Astrocyte (in vitro differentiated cells and primary cell): Measurements from ENCODE around the gene UBL7. TPM values are rescaled to one million over a fixed set of nuclear protein-coding genes. Genes with fewer than 3 reads are reported as not detected.

ENCODE experiments used
- DNase-seq: peaks from one replicate; pipeline ENCODE4 v3.0.0-alpha.2; 2010; ENCODE audit warnings: low read depth
- FAIRE-seq: peaks from 2 replicates; lab custom pipeline; 2011; peaks lifted over from hg19 to GRCh38; lab: Jason Lieb, UNC
- H2AFZ ChIP-seq: 2 replicates; pipeline ENCODE4 v1.6.0; 2012; ENCODE audit warnings: low read depth, low read length, inconsistent platforms
- H3K27ac ChIP-seq: 2 replicates; pipeline ENCODE4 v1.5.1; 2011; ENCODE audit warnings: low read depth, low read length, inconsistent platforms
- H3K27me3 ChIP-seq: 2 replicates; pipeline ENCODE4 v1.6.0; 2011; ENCODE audit warnings: low read length, inconsistent platforms; ENCODE audit not compliant: insufficient read depth
- H3K36me3 ChIP-seq: 2 replicates; pipeline ENCODE4 v1.5.1; 2011; ENCODE audit warnings: low read length, inconsistent platforms; ENCODE audit not compliant: insufficient read depth
- H3K4me1 ChIP-seq: 2 replicates; pipeline ENCODE4 v1.5.1; 2011; ENCODE audit warnings: low read length, inconsistent platforms; ENCODE audit not compliant: insufficient read depth
- H3K4me2 ChIP-seq: 2 replicates; pipeline ENCODE4 v1.6.0; 2012; ENCODE audit warnings: low read length, inconsistent platforms
- H3K4me3 ChIP-seq: 2 replicates; pipeline ENCODE4 v1.5.1; 2011; ENCODE audit warnings: low read depth, mild to moderate bottlenecking, low read length, inconsistent platforms; ENCODE audit not compliant: insufficient read depth
- H3K79me2 ChIP-seq: 2 replicates; pipeline ENCODE4 v1.6.0; 2012; ENCODE audit warnings: mild to moderate bottlenecking, low read length, inconsistent platforms; ENCODE audit not compliant: insufficient read depth
- H3K9ac ChIP-seq: 2 replicates; pipeline ENCODE4 v1.6.0; 2012; ENCODE audit warnings: mild to moderate bottlenecking, low read length, inconsistent platforms
- H3K9me3 ChIP-seq: 2 replicates; pipeline ENCODE4 v1.5.1; 2012; ENCODE audit warnings: low read depth, mild to moderate bottlenecking, low read length, inconsistent platforms; ENCODE audit not compliant: insufficient read depth
- H4K20me1 ChIP-seq: 2 replicates; pipeline ENCODE4 v1.6.0; 2012; ENCODE audit warnings: low read length, inconsistent platforms; ENCODE audit not compliant: insufficient read depth
- H3K27ac Mint-ChIP-seq: one replicate; pipeline ENCODE4 v1.8.0; 2021; ENCODE audit warnings: mild to moderate bottlenecking, mixed read lengths; ENCODE audit not compliant: unreplicated experiment
- H3K27me3 Mint-ChIP-seq: one replicate; pipeline ENCODE4 v1.8.0; 2021; ENCODE audit warnings: low read depth, mixed read lengths; ENCODE audit not compliant: unreplicated experiment
- H3K36me3 Mint-ChIP-seq: one replicate; pipeline ENCODE4 v1.8.0; 2021; ENCODE audit warnings: low read depth, mixed read lengths; ENCODE audit not compliant: unreplicated experiment
- H3K4me1 Mint-ChIP-seq: one replicate; pipeline ENCODE4 v1.8.0; 2021; ENCODE audit warnings: low read depth, mixed read lengths; ENCODE audit not compliant: unreplicated experiment
- H3K4me3 Mint-ChIP-seq: one replicate; pipeline ENCODE4 v1.8.0; 2021; ENCODE audit warnings: mild to moderate bottlenecking, moderate library complexity, mixed read lengths; ENCODE audit not compliant: unreplicated experiment
- H3K9me3 Mint-ChIP-seq: one replicate; pipeline ENCODE4 v1.8.0; 2021; ENCODE audit warnings: mild to moderate bottlenecking, mixed read lengths; ENCODE audit not compliant: unreplicated experiment
- CTCF ChIP-seq: IDR thresholded peaks from 2 replicates; pipeline ENCODE4 v1.5.1; 2011; ENCODE audit warnings: low read depth, mild to moderate bottlenecking, inconsistent platforms, low read length, moderate library complexity; ENCODE audit not compliant: insufficient read depth
- EZH2 ChIP-seq: IDR thresholded peaks from 2 replicates; pipeline ENCODE4 v1.6.1; 2012; ENCODE audit warnings: mild to moderate bottlenecking, low read length, inconsistent platforms; ENCODE audit not compliant: insufficient read depth
- total RNA-seq: library from RNA; stranded (reverse); gene quantifications from 2 replicates; pipeline ENCODE4 v1.2.1, GENCODE V29; 2021

The UBL7 gene
- total RNA-seq, 1 donor from 2014 or later, result 40.9 TPM

- H3K4me1 Mint-ChIP-seq, result peaks cover 16% of the 10 kb centered on the region
- peaks cover 10% of the 10 kb centered on the region for H3K4me1 ChIP-seq
- TF ChIP-seq CTCF (no peak), EZH2 (no peak)
- no peak overlapping the region for H3K27ac ChIP-seq
- no peaks in the 10 kb centered on the region for H3K27me3 ChIP-seq
- H3K9me3 ChIP-seq, result no peaks in the 10 kb centered on the region
- no peak overlapping the region for H3K27ac Mint-ChIP-seq
- DNase-seq (peak; percentile 82), FAIRE-seq (no peak)
- H4K20me1 ChIP-seq, result no peaks in the 10 kb centered on the region
- no peak overlapping the region for H3K9ac ChIP-seq
- peak overlapping the region; percentile 56 for H3K4me2 ChIP-seq
- H3K36me3 Mint-ChIP-seq, result peaks cover 25% of the 10 kb centered on the region
- H3K36me3 ChIP-seq, result peaks cover 12% of the 10 kb centered on the region
- no peaks in the 10 kb centered on the region for H3K9me3 Mint-ChIP-seq
- H2AFZ ChIP-seq, result peak overlapping the region; percentile 37
- H3K4me3 ChIP-seq, result no peak overlapping the region
- peaks cover 9% of the 10 kb centered on the region for H3K27me3 Mint-ChIP-seq
- H3K4me3 Mint-ChIP-seq, result no peak overlapping the region
- H3K79me2 ChIP-seq, result no peaks in the 10 kb centered on the region
These were observed 17.7 kb downstream of the UBL7 start for GRCh38 chr15:74443100-74443909.

GRCh38 chr15:74442604-74443003, 18.4 kb downstream of the UBL7 start:
- Histone ChIP-seq H3K4me2 (peak overlapping the region; percentile 56), H3K4me1 (peaks cover 10% of the 10 kb centered on the region), H3K27me3 (no peaks in the 10 kb centered on the region), H3K4me3 (no peak overlapping the region), H4K20me1 (no peaks in the 10 kb centered on the region), H3K36me3 (peaks cover 6% of the 10 kb centered on the region), H3K27ac (no peak overlapping the region), H3K9ac (no peak overlapping the region), H2AFZ (peak overlapping the region; percentile 37), H3K79me2 (no peaks in the 10 kb centered on the region), H3K9me3 (no peaks in the 10 kb centered on the region)
- Mint-ChIP-seq H3K27ac (no peak overlapping the region), H3K4me3 (peak overlapping the region; percentile 15), H3K9me3 (no peaks in the 10 kb centered on the region), H3K4me1 (peaks cover 16% of the 10 kb centered on the region), H3K27me3 (peaks cover 9% of the 10 kb centered on the region), H3K36me3 (peaks cover 20% of the 10 kb centered on the region)
- DNase-seq (no peak), FAIRE-seq (no peak)
- TF ChIP-seq EZH2 (no peak), CTCF (no peak)

- H3K36me3 ChIP-seq, result peaks cover 3% of the 10 kb centered on the region
- H3K4me3 ChIP-seq, result no peak overlapping the region
- no peaks in the 10 kb centered on the region for H3K79me2 ChIP-seq
- H3K27me3 ChIP-seq, result no peaks in the 10 kb centered on the region
- no peaks in the 10 kb centered on the region for H3K9me3 Mint-ChIP-seq
- no peak for DNase-seq
- H3K27ac Mint-ChIP-seq, result no peak overlapping the region
- H3K9ac ChIP-seq, result no peak overlapping the region
- peaks cover 10% of the 10 kb centered on the region for H3K4me1 ChIP-seq
- H3K4me3 Mint-ChIP-seq, result no peak overlapping the region
- H3K27me3 Mint-ChIP-seq, result peaks cover 9% of the 10 kb centered on the region
- H3K36me3 Mint-ChIP-seq, result peaks cover 20% of the 10 kb centered on the region
- H3K4me2 ChIP-seq, result no peak overlapping the region
- FAIRE-seq, result no peak
- peaks cover 16% of the 10 kb centered on the region for H3K4me1 Mint-ChIP-seq
- H4K20me1 ChIP-seq, result no peaks in the 10 kb centered on the region
- no peak overlapping the region for H3K27ac ChIP-seq
- no peak overlapping the region for H2AFZ ChIP-seq
- H3K9me3 ChIP-seq, result no peaks in the 10 kb centered on the region
- TF ChIP-seq CTCF (no peak), EZH2 (no peak)
These were observed 18.9 kb downstream of the UBL7 start for GRCh38 chr15:74442063-74442462.
